ENCODE measurements around the gene APCDD1L.

Gene APCDD1L

DNA sequence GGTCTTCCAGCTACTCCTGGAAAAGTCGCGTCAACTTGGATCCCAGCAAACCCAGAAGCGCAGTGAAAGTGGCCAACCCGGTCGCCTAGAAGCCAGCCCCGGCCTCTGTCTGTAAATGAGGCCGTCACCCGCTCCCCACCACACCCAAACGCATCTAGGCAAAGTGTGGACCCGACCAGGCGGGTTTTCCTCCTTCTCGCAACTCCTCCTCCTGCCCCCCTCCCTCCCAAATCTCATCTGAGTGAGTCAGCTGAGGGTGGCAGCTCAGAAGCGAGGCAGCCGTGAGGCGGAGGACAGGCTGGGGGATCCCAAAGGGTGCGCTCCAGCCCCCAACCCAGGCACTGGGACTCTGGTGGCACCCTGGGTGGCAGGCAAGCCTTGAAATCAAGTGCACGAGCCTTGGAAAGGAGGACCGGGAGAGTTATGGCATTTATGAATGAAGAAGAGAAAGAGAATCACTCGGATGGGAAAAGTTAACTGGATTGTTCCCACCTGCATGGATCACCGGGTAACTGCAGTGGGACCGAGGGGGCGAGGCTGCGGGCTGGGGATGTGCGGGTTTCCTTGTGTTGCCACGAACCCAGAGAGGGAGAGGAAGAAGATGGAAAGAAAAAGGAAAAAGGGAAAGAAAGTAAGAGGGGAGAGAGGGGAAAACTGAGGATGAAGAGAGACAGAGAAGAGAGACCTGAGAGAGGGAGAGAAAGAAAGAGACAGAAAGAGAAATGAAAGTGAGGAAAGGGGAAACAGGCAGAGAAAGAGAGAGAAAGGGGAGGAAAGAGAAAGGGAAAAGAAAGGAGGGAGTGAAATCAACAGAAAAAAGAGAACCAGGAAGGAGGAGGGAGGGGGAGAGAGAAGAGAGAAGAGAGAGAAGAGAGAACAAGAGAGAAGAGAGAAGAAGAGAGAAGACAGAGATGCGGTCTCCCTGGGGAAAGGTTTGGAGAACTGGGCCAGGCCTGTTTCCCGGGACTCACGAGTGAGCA, at the start of gene APCDD1L:
Gene APCDD1L, minus strand, starts transcription at position 167 of the 980 bp plus-strand sequence. CDS start 692 bp downstream, outside the sequence.
- no peak for DNase-seq (ENCODE audit: low spot score)

- no peak for DNase-seq (ENCODE audit: low spot score)
These were observed 44.1 kb upstream of the APCDD1L start for GRCh38 chr20:58559368-58559729.

DNA sequence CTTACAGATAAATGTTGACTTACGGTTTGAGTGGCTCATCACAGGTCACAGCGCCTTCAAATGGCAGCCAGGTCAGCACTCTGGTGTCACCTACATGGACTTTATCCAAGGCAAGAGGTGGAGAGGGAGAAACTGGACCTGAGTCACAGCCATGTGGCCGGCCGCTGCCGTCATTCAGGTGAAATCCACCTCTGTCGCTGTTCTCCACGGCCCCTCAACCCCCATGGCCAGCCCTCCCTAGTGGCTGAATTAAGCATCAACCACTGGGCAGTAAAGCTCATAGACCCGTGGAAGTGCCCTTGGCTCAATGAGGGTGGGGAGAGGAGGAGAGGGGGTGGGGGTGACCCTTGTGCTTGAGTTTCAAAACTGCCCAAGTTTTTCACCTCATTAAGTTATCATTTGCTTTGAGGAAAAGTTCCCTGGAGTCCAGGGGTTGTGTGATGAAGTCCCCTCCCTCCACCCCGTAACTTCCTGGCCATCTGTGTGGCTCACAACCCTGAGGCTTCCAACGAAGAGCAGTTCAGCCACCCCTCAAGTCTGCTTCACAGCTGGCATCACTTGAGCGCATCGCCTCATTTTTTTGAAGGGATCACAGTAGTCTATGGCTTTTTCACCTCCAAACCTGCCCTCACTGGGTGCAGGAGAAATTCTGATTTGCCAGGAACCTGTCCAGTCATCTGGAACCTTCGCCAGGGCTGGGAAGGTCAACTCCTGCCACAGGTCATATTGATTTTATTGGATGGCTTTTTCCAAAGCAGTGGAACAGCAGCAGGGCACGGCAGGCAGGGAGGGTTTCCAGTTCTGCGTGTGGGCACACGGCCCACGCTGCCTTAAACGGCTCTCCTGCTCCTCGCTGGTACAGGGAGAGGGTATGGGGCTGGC, 43.5 kb upstream of the APCDD1L start:
- DNase-seq (ENCODE audit: low spot score), result no peak

DNA sequence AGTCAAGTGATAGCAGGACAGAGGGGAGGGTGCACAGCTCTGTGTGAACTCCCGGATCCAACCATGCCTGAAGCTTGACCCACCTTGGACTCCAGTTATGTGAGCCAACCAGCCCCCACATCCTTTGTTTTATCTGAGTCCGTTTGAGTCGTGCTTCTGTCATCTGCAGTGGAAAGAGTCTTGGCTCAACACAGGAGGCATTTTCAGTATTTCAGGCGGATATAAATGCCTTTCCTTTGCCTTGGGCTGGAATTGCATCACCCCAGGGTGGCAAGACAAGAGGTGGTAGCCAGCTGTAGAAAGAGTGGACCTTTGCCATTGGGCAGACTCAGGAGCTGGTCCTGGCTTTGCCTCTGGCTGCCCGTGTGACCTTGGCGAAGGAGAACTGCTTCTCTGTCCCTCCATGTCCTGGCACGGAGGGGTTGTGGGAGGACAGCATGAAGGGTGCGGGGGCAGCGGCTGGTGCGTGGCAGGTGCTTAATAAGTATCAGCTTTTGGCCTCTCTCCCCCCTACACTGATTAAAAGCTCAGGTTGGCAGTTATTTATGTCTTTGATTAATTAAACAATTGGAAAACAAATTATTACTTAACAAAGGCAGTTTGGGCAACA, 42.6 kb upstream of the APCDD1L start:
- DNase-seq (ENCODE audit: low spot score), result no peak

- no peak for DNase-seq (ENCODE audit: low spot score)
These were observed 41.8 kb upstream of the APCDD1L start for GRCh38 chr20:58556961-58557360.

DNA sequence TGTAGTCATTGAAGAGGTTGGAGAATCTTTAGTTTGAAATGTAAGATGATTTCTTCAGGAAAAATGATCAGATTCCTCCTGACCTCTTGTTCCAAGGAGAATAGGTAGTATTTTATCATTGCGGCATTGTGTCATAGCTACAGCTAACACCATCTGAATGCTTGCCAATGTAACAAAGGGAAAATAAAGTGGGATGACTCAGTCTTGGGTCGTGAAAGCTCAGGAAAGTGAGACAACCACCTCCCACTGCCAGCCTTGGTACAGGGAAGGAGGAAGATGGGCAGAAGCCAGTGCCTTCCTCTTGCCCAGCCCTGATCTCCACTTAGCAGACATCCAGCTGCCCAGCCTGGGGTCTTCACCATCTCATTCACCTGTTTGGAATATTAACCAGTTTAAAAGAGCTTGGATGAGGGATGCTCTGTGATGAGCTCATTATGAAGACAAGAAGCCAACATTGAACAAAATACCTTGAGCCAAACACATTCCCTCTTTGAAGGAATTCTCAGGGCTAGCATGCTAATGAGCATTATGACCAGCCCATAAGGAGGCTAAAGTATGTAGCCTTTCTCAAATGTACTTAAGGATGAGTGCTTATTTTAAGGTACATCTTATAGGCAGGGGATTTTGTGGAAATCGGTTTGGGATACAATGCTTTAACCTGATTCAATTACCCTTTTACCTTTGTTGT, 40.0 kb upstream of the APCDD1L start:
- DNase-seq (ENCODE audit: low spot score), result peak; percentile 29

- no peak for DNase-seq (ENCODE audit: low spot score)
These were observed 39.3 kb upstream of the APCDD1L start for GRCh38 chr20:58554541-58554940.

- no peak for DNase-seq (ENCODE audit: low spot score)
These were observed 38.6 kb upstream of the APCDD1L start for GRCh38 chr20:58553841-58554240.

- DNase-seq (ENCODE audit: low spot score), result no peak
These were observed 38.0 kb upstream of the APCDD1L start for GRCh38 chr20:58553166-58553696.

GRCh38 chr20:58552366-58552934, 37.3 kb upstream of the APCDD1L start:
- DNase-seq (ENCODE audit: low spot score), result no peak

- DNase-seq (ENCODE audit: low spot score), result no peak
These were observed 36.4 kb upstream of the APCDD1L start for GRCh38 chr20:58551631-58552030.

DNA sequence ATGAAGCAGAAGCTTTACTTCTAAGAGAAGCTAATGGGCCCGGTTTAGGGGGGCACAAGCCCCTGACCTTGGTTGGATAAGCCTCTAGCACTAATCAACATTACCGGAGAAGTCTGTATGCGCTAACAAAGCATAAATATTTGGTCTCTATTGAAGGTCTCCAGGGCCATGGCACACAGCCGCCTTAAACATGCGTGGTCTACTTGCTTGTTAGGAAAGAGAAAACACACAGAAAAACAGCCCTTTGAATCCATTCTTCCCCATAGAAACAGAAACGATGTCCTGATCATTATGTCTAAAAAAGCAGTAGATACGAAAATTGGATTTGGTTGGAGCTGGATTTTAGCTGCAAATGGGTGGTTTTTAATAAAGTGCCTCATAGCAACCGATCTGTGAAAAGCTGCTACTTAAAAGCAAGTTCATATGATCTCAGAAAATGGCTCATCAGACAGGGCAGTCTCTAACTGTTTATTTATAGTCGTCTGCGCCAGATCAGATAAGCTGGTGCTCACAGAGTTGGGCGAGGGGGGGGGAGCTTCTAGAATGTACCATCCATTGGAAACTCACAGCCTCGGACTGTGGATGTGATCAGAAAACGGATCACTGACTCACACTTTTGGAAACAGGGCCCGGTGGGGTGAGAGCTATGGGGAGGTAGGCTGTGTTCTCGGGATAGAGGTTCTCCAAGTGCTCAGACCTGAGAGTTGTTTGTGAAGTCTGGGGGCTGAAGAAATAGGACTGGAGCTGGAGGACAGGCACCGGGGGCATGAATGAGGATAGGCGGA, 35.3 kb upstream of the APCDD1L start:
- DNase-seq (ENCODE audit: low spot score), result no peak

GRCh38 chr20:58549231-58550209, 34.3 kb upstream of the APCDD1L start:
- DNase-seq (ENCODE audit: low spot score), result no peak

GRCh38 chr20:58547623-58548475, 32.6 kb upstream of the APCDD1L start:
- DNase-seq (ENCODE audit: low spot score), result no peak

DNA sequence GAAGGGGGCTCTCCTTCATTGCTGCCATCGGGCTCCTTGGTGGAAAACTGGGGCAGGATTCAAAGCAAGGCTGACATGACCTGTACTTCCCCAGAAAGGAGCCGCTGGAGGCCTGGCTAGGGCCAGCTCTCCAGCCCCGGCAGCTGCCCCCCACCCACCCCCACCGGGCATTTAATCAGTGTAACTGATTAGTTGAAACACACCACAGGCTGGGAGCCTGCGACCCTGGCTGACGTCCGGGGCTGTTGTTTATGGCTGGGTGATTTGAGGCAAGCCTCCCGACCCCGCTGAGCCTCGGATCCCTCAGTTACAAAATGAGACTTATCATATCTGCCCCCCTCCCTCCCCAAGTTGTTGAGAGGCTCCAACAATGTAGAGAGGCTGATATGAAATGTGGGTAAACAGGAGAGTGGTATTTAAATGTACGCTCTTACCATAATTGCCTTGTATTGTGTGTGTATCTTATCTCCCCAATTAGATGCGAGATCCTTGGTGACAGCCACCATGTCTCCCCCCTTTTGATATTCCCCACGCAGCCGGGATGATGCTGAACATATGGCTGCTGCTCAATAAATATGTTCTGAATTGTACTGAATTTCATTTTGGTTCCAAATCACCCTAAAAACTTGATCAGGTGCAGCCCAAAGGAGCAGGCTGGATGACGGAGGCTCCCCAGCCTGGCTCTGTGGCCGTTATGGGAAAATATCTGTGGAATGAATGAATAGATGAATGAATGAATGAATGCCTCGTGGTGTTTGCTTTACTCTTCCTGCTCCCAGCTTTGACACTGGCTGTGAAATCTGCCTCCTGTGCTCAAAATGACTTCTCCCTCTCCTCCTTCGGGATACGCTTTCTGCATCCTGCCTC, 31.8 kb upstream of the APCDD1L start:
- DNase-seq (ENCODE audit: low spot score), result no peak

- no peak for DNase-seq (ENCODE audit: low spot score)
These were observed 31.2 kb upstream of the APCDD1L start for GRCh38 chr20:58546416-58546711.
